Medulla oblongata (tissue), 1 donor: Measurements from ENCODE around the gene PPM1L.
A peak's percentile ranks its signal among the peaks of the same experiment; 100 is the strongest.

ENCODE experiments used
- DNase-seq: peaks from one replicate; pipeline ENCODE4 v3.0.0-alpha.2; 2015; ENCODE audit errors: extremely low spot score

Gene PPM1L

DNA sequence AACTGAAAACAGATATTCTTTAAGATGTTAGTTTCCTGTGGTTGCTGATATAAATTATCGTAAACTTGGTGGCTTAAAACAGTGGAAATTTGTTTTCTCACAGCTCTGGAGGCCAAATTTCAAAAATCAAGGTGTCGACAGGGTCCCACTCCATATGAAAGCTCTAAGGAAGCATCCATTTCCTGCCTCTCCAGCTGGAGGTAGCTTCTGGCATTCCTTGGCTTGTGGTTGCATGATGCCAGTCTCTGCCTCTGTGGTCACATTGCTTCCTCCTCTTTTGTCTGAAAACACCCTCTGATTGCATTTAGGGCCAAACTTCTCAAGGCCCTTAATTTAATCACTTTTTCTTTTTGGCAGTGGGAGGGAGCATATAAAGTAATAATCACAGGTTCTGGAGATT, 96.8 kb downstream of the PPM1L start:
- no peak for DNase-seq

DNA sequence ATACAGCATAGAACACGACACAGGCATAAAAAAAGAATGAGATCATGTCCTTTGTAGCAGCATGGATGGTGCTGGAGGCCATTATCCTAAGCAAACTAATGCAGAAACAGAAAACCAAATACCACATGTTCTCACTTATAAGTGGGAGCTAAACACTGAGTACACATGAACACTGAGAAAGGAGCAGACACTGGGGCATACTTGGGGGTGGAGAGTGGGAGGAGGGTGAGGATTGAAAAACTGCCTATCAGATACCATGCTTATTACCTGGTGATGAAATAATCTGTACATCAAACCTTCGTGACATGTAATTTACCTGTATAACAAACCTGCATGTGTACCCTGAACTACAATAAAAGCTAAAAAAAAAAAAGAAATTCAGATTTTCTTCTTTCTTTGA, 100.4 kb downstream of the PPM1L start:
- DNase-seq = no peak

- DNase-seq = no peak
Measured at GRCh38 chr3:160857476-160858119, 101.6 kb downstream of the PPM1L start.

GRCh38 chr3:160860346-160860745, 104.3 kb downstream of the PPM1L start:
- no peak for DNase-seq

GRCh38 chr3:160869825-160870224, 113.8 kb downstream of the PPM1L start:
- no peak for DNase-seq

- DNase-seq = peak; percentile 14
Measured at GRCh38 chr3:160870327-160870726, 114.3 kb downstream of the PPM1L start.

DNA sequence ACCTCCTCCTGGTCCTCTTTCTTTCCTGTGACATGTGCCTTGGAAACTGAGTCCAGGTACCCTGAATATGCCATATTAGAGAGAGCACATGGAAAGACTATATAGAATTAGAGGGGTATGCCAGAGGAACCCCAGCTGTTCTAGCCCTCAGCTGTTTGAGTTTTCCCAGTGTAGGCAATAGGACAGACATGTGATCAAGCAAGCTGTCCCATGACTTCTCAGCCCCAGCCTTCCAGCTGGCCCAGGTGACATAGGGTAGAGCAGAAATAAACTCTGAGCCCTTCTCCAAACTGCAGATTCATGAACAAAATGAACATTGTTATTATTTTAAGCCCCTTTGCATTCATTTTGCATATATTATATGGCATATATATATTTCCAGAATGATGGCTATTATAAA, 118.7 kb downstream of the PPM1L start:
- no peak for DNase-seq

GRCh38 chr3:160876643-160877042, 120.6 kb downstream of the PPM1L start:
- peak; percentile 26 for DNase-seq

DNA sequence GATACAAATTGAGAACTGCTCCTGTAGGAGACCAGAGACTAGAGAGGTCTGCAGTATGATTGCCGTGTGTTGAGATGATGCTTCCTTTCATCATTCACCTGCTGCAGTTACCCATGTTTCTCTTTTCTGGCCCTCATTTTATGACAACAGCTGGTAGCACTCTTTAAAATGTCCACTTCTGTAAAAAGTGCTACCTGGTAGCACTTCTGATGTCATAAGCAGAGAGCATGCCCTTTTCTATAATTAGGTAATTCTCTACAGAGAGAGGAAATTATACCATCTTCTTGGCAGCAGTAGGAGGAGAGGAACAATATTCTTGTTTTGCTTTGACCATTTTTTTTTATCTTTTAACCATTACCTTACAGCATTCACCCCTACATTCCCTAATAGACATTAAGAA, 123.8 kb downstream of the PPM1L start:
- no peak for DNase-seq

GRCh38 chr3:160883373-160883772, 127.3 kb downstream of the PPM1L start:
- no peak for DNase-seq

GRCh38 chr3:160885791-160886286, 129.8 kb downstream of the PPM1L start:
- peak; percentile 30 for DNase-seq

DNA sequence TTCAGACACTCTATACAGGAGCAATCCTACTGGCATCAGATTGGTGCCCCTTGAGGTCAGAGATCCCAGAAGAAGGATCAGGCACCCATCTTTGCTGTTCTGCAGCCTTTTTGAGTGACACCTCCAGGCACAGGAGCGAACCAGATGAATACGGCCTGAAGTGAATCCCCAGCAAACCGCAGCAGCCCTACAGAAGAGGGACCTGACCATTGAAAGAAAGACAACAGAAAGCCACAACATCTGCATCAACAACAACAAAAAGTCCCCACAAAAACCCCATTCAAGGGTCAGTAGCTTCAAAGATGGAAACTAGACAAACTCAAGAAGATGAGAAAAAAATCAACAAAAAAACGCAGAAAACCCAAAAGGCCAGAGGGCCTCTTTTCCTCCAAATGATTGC, 130.4 kb downstream of the PPM1L start:
- DNase-seq = no peak

DNA sequence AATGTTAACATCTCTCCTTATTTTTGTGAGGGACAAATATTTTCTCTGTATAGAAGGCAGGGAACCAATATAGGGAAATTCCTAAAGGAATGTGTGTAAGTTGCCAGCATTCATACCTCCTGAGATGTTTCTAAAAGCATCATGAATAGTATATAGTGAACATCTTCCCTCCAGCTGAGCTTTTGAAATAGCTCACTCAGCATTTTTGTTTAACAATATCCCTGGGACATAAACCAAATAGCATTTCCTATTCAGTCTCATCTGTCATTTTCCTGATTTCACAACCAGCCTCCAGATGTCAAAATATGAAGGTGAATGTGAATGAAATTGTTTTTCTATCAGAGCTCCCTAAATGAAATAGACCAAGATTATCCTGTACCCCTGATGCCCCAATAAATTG, 137.2 kb downstream of the PPM1L start:
- no peak for DNase-seq

- DNase-seq = no peak
Measured at GRCh38 chr3:160904691-160905090, 148.7 kb downstream of the PPM1L start.

DNA sequence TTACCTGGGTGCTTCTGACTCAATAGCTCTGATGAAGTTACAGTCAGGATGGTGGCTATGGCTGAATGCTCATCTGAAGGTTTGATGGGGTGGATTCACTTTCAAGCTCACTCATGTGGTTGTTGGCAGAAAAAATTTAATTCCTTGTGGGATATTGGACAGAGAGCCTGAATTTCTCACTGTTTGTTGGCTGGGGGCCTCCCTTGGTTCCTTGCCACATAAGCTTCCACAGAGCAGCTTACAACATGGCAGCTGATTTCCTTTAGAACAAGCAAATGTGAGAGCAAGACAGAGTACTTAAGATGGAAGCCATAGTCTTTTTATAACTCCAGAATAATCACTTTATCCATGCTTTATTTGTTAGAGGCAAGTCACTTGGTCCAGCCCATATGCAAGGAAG, 150.6 kb downstream of the PPM1L start:
- no peak for DNase-seq

DNA sequence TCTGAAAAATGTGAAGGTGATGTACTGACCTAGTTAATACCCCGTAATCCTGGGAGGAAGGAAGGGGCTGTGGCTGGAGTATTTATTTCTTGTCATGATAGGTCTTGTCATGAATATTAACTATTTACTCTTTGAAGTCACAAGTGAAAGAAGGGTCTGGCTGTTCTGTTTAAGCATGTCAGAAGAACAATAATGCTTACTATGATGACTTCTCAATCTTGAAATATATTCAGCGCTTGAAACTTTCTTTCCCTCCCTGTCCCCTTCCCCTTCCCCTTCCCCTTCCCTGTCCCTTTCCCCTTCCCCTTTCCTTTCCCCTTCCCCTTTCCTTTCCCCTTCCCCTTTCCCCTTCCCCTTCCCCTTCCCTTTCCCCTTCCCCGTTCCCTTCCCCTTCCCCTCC, 153.9 kb downstream of the PPM1L start:
- DNase-seq = no peak

DNA sequence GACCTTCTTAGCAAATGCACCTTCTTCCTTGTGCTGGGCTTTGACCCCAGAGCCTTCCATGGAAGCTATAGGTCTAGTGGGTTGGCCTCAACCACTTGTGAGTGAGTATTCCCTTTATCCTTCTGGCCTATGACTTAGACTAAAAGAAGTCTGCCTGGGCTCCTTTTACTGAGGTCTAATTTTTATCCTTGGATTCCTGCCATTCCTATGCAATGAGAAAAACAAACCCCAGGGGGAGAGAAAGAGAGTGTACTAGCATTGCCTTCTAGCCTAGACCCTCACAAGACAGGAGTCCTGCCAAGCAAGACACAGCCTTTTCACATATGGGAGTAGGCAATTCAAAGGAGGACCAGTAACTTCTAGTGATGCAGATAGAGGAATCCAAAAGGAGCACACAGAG, 155.4 kb downstream of the PPM1L start:
- no peak for DNase-seq

DNA sequence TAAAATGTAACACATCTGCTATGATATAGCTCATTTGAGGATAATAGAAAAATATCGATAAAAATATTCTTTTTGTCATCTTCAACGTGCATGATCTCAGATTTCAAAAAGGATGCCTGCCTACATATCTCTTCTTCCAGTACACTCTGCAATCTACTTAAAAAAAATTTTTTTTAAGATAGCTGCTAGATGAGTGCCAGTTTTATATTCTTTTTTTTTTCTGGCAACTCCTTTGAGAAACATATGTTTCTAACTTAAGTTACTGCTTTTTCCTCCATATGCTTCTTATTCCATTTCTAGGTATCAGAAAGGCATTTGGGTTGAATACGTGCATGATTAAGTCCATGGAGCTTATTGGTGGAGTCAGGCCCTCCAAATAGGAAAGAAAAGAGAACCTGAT, 160.4 kb downstream of the PPM1L start:
- no peak for DNase-seq

GRCh38 chr3:160919942-160920341, 163.9 kb downstream of the PPM1L start:
- DNase-seq = no peak

GRCh38 chr3:160921020-160921635, 165.1 kb downstream of the PPM1L start:
- DNase-seq = peak; percentile 45

DNA sequence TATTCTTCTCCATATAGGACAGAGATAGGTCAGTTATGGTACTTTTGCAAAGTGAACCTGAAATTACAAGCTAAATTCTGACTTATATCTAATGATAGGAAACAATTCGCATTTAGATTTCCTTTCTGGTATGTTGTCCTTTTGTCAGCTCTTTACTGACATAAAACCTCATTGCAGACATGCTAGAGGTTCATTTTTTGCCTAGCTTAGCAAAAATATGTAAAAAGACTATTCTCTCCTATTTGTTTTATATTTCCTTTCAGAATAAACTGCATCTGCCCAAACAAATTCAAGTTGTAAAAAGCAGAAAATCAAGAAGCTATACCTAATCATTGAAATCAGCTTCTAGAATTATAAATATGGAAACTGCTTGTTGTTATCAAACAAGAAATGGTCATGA, 168.7 kb downstream of the PPM1L start:
- no peak for DNase-seq

- no peak for DNase-seq
Measured at GRCh38 chr3:160927620-160928019, 171.6 kb downstream of the PPM1L start.

GRCh38 chr3:160928183-160928726, 172.2 kb downstream of the PPM1L start:
- no peak for DNase-seq
